ENCODE data around the gene C1QTNF3. TPM values are rescaled to one million over a fixed set of nuclear protein-coding genes. Genes with fewer than 3 reads are reported as not detected.

C1QTNF3 gene
- total RNA-seq, 1 experiment from 2014 or later, result 0.69 TPM

Small RNA genes lying within 50 kb of the gene (small RNA-seq; reads per million reads assigned to genes)
- 0 reads per million in 2 experiments for gene AC139783.1

Other genes with a start within 250 kb of the C1QTNF3 start
- gene ADAMTS12, start 151.2 kb downstream of the C1QTNF3 start, total RNA-seq (2014; rRNA removed; shearing (Covaris generic)), result 0.92 and 1.6 TPM in 2 replicates
- not detected in 2 replicates for gene RXFP3, start 106.8 kb downstream of the C1QTNF3 start, total RNA-seq (2014; rRNA removed; shearing (Covaris generic))
- gene SLC45A2, start 58.5 kb downstream of the C1QTNF3 start, total RNA-seq (2014; rRNA removed; shearing (Covaris generic)), result not detected in 2 replicates
- 8.3 and 10.4 TPM in 2 replicates for gene AMACR, start 35.2 kb downstream of the C1QTNF3 start, total RNA-seq (2014; rRNA removed; shearing (Covaris generic))

Measured in NCI-H460 (cell line).